Activated T-helper 1 cell treated with anti-CD3 and anti-CD28 coated beads, Interleukin-2, amount 50 U/mL, for 16 hours (primary cell): ENCODE data around the gene AGPS.
"Not testable (repeated sequence)": the region's sequence is repeated elsewhere in the genome, so short reads cannot be mapped to it uniquely, and the experiment has no call there.

ENCODE experiments used
- DNase-seq, 2 donors: peaks; one replicate each; pipeline ENCODE4 v3.0.0-alpha.2; 2020; ENCODE audit warnings: low read depth in 1 of 2, low spot score in 1 of 2

The AGPS gene

GRCh38 chr2:177383935-177384334 lies 8.6 kb upstream of the AGPS start:
- DNase-seq, result no peak

GRCh38 chr2:177385151-177385550 lies 7.4 kb upstream of the AGPS start:
- DNase-seq, result no peak

DNA sequence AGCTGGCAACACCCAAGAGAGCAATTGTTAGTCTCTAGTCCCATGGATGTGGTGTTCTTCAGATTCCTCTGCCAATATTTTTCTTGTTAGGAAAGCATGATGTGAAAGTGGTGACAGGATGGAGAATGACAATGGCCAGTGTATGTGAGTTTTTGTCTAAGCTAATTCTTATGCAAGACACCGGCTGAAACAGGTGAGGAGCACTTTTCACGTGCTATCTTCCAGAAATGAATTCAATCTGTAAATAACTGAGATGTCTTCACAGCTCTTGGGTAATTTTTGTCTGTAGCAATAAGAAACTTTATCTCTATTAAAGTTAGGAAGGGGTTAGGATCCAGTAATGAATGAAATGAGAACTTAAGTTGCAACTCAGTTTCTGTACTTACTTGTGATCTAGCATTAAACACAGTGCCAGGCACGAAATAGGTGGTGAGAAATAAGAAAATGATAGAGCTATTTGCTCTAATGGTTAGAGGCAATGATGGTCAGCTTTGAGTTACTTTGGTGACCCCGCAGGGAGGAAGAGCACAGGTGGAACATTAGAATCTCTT lies 676 bp upstream of the AGPS start:
- no peak for DNase-seq

GRCh38 chr2:177393203-177393755 lies 706 bp downstream of the AGPS start:
- DNase-seq, result no peak

DNA sequence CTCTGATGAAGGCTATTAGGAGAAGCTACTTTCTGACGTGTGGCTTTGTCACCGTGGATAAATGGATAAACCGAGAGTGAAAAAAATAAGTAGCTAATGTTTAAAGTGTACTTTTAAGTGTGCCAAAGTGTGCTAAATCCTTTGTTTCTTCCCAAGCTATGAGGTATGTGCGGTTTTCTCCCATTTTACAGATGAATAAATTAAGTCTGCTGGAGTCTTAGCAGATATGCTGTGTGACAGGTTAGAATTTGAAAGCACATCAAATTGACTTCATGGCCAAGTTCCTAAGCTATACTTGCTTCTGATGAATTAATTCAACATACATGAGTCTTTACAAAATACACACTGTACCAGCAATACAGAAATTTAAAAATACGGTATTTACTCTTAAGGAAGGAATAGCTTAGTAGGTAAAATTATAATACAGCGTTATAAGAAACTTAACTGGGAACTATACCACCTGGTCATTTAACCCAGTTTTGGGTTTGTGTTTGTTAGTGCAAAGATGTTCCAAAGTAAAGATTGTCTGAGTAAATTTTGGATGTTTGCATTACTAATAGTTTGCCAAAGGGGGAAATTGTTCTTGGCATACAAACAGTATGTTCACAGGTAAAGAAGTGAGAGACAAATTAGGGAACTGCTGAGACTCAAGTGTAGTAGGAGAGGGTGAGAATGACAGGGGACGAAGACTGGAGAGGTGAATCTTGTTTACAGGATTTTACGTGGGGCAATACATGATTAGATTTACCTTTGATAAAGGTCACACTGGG lies 1.4 kb downstream of the AGPS start:
- no peak for DNase-seq

- no peak for DNase-seq
Observed at GRCh38 chr2:177394594-177394973, 2.0 kb downstream of the AGPS start.

DNA sequence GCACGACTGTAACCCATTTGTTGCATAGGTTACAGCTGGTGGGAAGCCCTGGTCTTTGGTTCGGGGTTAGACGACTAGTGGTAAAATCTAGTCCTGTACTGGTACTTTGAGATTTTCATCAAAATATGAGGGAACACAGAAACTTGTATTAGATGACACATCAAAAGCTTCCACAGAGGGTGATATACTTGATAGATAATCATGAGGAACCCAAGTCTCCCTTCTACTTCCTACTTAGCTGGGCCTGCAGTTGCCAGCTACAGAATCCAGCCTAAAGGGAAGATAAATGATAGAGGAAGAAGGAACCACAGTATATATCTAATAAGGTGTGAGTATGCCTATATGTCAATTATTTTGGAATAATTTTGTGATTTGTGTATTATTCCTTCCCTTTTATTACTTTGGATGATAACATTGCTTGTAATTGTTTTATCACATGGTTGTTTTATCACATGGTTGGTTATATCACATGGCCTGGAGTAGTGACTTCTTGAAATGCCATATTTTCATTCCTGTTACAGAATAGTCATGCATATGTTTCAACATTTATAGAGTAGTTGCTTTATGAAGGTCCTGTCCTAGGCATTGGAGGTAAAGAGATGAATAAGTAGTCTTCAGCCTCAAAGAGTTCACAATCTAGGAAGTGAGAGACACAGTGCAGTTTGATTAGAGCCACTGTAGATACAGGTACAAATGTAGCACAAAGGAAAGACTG lies 2.9 kb downstream of the AGPS start:
- no peak for DNase-seq

- DNase-seq, result no peak
Observed at GRCh38 chr2:177396703-177397460, 4.3 kb downstream of the AGPS start.

- no peak for DNase-seq
Observed at GRCh38 chr2:177397481-177398289, 5.1 kb downstream of the AGPS start.

DNA sequence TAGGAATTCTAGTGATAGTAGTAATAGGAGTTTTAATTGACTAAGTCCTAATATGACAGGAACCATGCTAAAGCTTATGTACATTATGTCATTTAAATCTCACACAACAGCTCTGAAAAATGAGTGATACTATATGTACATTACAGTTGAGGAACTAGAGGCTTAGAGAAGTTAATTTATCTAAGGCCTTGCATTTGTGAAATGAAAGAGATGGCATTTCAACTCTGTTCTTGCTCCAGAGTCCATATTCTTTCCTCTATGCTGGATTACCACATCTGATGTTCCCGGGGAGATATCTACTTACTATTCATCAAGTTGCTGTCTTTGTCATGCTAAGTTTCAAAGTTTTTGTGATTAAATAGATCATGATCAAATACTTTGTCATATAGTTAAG lies 5.7 kb downstream of the AGPS start:
- DNase-seq, result no peak

DNA sequence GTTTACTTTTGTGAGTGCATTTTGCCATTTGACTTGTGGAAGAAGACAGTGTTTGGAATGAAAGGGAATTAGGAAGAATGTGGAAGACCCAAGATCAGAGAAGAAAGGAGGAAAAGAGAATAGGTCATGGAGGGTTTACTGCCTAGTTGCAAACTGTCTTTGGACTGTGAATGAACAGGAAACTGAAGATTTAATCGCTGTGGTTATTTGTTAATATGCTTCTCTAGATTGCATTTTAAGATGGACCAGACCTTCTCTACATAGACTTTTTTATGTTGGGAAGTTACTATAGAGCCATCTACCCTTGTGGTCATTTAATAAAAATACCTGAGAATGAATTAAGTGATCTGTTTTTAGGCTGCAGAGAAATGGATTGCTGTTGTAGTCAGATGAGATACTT lies 6.2 kb downstream of the AGPS start:
- no peak for DNase-seq

DNA sequence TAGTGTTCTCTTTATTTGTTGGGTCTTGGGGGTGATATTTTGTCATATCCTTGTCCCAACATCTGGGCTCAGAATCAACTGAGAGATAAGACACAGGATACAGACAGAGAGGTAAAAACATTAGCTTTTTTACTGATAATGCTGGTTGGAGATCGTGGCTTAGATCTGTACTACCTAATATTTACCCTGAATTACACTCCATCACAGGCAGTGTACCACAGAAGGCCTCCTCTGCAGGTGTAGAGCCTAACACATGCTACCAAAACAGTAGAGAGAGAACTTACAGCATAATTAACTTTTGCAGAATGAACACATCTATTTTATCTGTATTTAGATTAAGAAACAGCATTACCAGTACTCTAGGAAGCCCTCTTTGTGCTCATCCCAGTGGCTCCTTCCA lies 6.8 kb downstream of the AGPS start:
- no peak for DNase-seq

DNA sequence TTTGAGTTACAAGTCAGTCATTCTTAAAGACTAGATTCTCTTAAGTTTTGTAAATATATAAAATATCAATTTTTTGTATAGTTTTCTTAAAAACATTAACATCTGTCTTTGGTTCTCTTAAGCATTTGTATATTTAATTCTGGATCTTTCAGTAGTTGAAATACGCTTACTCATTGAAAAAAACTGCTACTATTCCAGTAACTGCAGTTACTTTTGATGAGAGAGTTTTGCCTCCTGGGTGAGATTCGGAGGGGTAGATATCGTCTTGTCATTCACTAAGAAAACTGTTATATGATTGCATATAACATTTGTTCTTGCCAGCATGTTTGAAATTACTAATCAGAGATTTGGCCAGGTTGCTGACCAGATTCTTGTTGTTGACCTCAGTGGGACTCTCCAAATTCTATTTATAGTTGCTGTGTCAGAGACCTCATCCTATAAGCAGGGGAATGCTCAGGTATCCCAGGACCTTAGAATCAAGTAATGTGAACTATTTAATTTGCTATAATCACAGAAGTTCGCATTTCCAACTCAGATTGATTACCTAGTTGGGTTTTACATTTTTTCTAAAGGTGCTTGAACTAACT lies 7.9 kb downstream of the AGPS start:
- no peak for DNase-seq

GRCh38 chr2:177402096-177402495 lies 9.5 kb downstream of the AGPS start:
- DNase-seq, result no peak

GRCh38 chr2:177403838-177404237 lies 11.3 kb downstream of the AGPS start:
- DNase-seq, result no peak

GRCh38 chr2:177404243-177404642 lies 11.7 kb downstream of the AGPS start:
- DNase-seq, result no peak

DNA sequence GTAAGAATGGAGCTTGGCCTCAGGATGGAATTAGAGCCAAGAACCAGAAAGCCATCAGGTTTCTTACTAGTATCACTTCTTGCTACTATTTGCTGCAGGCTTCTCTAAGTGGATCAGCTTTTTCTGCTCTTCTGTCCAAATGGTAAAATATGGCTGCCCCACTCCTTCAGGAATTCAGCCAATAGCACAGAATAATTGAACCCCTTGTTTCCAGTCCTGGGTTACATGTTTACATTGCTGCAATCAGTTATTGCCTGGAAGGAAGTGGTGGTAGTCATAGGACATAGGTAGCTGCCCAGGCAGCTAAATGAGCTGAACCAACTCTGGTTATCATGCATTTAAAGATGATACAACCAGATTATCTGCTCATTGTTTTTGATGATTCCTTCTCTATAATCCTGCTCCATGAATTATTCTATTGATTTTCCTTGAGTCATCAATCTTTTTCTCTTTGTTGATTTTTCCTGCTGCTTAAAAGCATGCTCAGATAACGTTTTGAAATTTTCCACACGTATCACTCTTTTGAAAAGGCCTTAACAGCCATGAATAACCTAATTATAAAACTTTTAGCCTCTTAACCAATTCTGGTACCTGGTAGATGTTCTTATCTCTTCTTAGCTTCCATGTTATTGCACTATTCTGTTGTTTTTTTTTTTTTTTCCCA lies 12.6 kb downstream of the AGPS start:
- no peak for DNase-seq

GRCh38 chr2:177406182-177406581 lies 13.6 kb downstream of the AGPS start:
- no peak for DNase-seq

- no peak for DNase-seq
Observed at GRCh38 chr2:177407031-177407430, 14.5 kb downstream of the AGPS start.

DNA sequence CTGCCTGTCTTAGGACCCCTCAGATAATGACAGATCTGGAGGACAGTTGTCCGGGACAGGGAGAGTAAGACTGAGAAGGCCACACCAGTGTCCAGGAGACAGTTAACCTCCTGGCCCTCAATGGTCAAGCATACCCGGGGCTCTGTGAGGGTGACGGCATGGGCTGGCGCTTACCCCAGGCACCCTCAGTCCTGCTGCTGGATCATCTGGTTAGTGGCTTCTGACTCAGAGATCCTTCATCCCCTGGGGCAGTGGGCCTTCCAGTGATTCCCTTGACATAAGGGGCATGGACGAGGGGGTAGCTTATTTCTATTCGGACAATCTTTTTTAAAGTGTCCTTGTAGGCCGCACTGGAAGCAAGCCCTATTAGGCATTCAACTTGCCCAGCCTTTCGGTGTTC lies 18.1 kb downstream of the AGPS start:
- not testable (repeated sequence) for DNase-seq
